NCI-H146 (cell line): ENCODE data around the gene SNRNP48.

Source experiments
- DNase-seq: peaks from one replicate; lab custom pipeline; 2025; lab: John Stamatoyannopoulos, UW

SNRNP48 gene, protein sequence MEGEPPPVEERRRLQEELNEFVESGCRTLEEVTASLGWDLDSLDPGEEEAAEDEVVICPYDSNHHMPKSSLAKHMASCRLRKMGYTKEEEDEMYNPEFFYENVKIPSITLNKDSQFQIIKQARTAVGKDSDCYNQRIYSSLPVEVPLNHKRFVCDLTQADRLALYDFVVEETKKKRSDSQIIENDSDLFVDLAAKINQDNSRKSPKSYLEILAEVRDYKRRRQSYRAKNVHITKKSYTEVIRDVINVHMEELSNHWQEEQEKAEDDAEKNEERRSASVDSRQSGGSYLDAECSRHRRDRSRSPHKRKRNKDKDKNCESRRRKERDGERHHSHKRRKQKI

DNA sequence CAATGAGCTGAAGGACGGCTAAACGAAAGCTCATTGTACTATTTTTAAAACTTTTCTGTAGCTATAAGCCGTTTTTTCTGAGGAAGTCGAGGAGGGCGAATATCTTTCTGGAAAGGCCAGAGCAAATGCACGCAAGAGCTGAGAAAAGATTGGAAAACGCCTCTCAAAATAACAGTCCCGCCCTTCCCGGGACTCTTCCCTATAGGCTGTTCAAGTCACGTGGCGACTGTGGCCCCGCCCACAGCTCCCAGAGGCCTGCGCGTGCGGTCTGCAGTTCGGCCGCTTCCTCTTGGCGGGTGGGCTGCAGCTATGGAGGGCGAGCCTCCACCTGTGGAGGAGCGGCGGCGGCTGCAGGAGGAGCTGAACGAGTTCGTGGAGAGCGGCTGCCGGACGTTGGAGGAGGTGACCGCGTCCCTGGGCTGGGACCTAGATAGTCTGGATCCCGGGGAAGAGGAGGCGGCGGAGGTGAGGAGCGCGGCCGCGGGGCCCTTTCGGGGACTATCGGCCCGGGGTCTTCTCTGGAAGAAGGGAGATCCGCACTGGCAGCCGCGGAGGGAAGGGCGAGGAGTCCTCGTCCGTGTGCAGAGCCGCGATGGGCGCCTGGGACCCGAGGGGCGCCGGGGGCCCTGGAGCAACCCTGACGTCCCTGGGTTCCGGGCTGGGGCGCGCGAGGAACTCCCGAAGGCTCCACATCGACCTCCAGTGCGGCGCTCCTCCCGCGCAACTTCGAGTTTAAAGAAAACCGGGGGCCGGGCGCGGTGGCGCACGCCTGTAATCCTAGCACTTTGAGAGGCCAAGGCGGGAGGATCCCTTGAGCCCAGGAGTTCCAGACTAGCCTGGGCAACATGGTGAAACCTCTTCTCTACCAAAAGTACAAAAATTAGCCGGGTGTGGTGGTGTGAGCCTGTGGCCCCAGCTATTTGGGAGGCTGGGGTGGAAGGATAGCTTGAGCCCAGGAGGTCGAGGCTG is at the start of gene SNRNP48:
Gene SNRNP48, plus strand, starts transcription at position 250 of the 969 bp plus-strand sequence. Its CDS starts 60 bp downstream, at position 310.
- DNase-seq: peak; percentile 95

DNA sequence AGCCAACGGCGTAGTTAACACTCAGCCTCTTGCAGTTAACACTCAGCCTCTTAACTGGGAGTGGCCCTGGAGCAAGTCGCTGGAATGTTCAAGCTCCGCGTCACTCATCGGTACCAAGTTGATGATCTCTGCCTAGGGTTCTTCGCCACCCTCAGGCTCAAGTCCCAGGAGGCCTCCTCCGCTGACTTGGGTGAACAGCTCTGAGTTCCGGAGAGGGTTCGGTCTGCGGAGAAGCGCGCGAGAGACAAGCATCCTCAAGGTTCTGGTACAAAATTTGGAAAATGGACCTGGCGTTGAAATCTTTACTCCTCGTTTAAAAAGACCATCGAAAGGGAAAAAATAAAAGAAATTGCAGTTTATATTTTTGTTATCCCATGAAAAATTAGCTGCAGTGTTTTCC is 49.4 kb upstream of the SNRNP48 start:
- no peak for DNase-seq

DNA sequence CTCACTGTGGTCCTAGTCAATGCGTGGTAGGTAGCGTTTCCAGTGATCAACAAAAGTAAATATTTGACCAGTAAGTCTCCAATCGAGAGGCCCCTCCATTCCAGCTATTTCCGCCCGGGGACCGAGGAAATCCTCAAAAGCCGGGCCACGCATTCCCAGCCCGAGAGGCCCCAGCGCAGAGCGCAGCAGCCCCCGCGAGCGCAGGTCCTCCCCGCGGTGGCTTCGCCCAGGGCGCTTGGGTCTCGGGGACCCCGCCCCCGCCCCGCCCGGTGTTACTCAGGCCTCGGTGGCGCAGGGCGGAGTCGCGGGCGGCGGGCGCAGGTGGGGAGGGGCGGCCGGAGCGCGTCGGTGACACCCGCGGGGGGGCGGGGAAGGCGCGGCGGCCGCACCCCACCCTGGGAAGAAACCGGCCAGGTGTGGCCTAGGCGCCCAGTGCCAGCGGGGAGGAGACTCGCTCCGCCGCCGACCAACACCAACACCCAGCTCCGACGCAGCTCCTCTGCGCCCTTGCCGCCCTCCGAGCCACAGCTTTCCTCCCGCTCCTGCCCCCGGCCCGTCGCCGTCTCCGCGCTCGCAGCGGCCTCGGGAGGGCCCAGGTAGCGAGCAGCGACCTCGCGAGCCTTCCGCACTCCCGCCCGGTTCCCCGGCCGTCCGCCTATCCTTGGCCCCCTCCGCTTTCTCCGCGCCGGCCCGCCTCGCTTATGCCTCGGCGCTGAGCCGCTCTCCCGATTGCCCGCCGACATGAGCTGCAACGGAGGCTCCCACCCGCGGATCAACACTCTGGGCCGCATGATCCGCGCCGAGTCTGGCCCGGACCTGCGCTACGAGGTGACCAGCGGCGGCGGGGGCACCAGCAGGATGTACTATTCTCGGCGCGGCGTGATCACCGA is 48.6 kb upstream of the SNRNP48 start, which contains the start of gene DSP:
Gene DSP, plus strand, starts transcription at position 497 of the 890 bp plus-strand sequence. Its CDS starts 245 bp downstream, at position 742.
- peak; percentile 92 for DNase-seq

DNA sequence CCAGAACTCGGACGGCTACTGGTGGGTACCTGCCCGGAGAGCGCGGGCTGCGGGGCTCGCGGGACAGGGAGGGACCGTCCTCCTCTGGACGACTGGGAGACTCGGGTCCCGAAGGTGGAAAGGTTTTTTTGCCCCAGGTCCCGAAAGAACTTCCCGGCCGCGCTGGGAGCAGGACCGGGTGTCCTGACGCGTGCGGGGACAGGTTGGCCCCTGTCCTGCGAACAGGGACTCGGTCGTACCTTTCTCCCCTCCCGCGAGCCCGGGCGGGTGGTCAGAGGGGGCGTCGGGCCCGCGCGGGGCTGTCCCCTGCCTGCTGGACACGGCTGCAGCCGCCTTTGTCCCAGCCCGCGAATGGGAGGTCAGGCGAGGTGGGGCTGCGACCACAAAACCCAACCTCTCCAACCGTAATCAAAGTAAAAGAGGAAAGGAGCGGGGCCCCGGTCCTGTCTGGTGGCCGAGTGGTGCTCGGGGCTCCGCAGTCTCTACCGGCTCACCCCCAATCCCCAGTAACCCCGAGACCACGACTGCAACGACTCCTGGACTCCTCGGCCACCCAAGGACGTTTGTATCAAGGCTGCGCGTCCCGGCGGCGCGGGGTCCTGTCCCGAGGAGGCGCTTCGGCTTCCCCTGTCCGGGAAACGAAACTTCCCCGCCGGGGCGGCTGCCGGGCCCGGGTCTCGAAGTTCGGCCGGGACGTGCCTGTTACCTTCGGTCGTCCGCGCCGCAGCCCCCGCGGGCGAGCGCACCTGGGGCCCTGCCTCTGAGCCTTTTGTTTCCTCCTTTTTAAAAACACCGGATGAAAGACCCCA is 47.7 kb upstream of the SNRNP48 start:
- peak; percentile 60 for DNase-seq

DNA sequence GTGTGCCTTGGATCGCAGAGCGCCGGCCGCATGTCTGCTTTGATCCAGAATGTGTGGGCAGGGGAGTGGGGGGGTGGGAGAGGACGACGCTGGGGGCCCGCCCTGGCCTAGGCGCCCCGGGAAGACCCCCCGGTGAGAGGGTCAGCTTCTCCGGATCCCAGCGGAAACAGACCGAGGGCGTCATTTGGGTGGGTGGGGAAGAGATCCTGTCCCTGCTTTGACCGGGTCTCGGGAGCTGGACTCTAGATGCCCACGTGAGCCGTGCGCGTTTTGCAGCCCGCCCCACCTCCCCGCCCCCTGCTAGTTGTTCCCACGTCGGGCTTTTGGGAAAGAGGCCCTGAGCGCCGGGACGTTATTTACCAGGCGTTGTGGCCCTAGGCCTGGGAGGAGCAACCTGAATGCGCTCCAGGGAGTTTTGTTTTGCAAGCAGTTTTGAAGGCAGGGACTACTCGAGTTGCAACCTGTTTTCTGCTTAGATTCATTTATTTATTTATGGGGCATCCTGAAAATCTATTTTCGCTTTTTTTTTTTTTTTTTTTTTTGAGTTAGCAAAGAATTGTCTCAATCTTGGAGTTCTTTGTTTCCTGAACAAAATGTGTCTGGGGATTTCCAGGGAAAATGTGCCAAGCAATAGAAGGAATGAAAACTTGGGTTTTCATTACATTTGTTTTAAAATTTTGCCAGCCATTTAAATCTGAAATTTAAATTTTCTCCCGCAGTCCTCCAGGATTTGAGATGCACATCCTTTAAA is 46.9 kb upstream of the SNRNP48 start:
- peak; percentile 83 for DNase-seq

DNA sequence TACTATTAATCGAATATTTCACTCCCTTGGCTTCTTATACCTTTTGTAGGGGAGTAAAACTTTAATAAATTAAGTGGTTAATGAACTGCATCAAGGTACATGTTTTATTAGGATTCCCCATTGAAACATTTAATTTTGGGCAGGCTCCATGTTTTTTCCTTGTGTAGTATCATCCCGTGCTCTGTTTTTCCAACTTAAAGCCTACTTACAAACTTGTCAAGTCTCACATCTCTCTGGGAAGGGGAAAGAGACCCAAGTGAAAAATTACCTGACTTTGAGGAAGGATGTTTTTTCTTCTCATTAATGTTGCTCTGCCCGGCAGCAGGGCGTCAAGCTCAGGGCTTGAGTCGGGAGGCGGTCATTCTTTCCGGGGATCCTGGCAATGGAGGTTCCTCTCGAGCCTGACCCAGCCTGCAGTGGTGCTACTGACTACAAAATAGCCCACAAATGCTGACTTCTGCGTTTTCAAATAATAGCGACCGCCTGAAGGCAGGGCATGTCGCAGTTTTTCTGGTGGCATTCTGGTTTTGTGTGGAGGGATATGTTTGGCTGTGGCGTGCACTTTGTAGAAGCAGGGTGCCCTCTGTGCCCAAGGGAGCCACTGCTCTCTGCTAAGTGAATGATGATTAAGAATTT is 46.1 kb upstream of the SNRNP48 start:
- DNase-seq: peak; percentile 24

DNA sequence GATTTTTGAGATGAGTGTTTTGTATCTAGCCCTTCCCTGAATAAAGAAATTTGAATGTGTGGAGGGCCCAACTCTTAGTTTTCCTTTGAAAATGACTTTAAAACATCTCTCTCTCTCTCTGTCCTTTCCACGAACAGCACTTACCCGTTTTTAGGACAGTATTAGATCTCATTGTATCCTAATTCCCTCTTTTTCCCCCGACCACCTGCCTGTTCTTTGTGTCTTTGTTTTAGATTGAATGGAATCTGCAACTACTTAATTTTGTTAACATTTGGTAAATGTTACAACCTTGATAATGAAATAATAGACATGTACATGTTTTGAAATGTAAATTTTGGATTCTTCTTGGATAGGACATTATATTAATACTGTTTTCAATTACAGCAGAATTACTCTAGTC is 45.4 kb upstream of the SNRNP48 start:
- peak; percentile 18 for DNase-seq

DNA sequence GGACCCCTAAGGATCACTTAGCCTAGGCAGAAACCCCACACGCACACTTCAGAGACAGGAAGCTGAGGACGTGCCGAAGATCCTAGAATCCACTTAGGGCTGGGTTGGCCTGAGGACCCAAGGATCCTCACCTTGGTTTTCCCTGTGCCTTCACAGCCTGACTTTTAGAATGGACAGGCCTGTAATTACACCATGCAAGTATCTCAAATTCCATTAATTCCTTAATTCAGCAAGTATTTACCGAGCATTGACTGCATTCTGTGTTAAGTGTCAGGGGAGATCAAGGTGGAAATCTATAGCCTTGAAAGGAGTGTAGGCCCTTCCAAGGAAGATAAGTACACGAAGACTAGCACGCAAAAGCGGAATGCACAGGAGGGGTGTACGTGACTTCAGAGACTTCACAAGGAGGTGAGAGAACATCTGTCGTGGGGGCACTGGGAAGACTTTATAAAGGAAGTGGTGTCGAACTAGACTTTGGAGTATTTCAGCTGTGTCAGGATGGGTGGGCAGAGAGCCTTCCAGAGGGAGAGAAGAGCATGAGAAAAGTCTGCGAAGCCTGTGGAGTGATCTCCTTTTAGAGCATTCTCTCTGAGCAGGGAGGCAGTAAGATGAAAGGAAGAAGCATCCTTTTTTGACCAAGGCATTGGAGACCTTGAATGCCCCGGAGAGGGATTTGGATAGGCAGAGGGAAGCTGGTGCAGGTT is 44.5 kb upstream of the SNRNP48 start:
- DNase-seq: no peak

DNA sequence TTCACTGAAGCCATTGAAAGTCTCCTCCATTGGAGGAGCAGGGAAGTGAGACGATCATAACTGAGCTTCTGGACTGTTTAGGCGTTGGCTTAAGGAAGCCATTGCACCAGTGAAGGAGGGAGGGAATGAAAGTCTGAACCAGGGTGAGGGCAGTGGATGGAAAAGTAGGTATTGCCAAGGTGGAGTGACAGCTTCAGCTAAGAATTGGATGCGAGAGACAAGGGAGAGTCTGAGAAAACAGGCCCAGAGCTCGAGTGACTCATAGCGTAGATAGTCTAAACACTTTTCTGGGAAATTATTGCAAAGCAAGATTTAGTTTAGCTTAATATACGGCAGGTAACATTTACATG is 44.0 kb upstream of the SNRNP48 start:
- DNase-seq: no peak

DNA sequence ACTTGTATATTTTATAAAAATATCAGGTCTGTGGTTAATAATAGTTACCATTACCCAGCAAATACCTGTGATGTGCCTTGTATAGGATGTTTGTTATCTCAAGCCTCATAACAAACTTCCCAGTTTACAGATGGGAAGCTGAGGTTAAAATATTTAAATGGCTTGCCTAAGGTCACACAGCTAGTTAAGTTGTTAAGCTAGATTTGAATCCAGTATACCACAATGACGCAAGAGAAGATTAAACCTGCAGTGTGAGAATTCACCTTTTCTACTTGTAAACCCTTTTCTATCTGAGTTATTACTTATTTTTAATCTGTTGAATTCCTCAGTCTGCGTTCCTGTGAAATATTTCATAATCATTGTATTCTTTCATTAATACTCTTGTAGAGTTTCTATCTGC is 43.6 kb upstream of the SNRNP48 start:
- DNase-seq: no peak

DNA sequence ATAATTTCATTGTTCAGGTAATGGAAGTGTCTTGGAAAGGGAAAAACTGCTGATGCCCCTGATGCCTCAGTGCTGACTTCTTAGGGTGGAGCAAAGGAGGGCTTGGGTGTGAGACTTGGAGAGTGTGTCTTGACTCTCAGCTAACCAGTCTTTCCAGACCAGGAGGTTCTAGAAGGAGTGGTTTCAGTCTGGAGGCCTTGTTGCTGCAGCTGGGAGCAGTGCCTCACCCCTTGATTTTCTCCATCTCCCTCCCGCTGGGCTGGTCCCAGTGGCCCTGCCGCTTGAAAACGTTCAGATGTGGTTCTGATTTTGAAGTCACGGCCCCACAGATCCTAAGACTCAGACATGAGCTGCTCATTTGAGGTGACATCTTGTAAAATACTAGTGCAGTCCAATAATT is 43.1 kb upstream of the SNRNP48 start:
- DNase-seq: no peak

DNA sequence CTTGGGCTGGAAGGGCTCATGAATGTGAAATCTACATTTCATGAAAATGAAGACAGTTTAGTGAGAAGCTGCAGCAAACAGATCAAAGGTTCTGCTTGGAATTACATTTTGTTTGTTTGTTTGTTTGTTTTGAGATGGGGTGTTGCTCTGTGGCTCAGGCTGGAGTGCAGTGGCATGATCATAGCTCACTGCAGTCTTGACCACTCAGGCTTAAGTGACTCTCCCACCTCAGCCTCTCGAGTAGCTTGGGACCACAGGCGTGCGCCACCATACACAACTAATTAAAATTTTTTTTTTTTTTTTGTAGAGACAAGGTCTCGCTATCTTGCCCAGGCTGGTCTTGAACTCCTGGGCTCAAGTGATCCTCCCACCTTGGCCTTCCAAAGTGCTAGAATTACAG is 42.7 kb upstream of the SNRNP48 start:
- DNase-seq: no peak

DNA sequence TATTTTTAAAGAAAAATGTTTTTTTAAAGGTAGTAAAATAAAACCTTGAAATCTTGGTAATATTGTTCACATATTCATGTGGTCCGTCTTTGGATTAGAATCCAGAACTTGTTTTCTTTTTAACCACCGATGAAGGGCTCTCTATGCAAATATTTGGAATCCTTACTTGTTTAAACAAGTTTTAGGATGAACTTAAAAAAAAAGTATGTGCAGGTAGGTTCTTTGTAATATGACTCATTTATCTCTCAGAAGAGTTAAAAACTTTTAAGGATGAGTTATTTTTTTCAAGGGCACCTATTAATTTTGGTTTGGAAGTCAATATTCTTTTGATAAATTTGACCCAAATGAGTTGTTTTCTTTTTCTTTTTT is 39.6 kb upstream of the SNRNP48 start:
- peak; percentile 8 for DNase-seq

DNA sequence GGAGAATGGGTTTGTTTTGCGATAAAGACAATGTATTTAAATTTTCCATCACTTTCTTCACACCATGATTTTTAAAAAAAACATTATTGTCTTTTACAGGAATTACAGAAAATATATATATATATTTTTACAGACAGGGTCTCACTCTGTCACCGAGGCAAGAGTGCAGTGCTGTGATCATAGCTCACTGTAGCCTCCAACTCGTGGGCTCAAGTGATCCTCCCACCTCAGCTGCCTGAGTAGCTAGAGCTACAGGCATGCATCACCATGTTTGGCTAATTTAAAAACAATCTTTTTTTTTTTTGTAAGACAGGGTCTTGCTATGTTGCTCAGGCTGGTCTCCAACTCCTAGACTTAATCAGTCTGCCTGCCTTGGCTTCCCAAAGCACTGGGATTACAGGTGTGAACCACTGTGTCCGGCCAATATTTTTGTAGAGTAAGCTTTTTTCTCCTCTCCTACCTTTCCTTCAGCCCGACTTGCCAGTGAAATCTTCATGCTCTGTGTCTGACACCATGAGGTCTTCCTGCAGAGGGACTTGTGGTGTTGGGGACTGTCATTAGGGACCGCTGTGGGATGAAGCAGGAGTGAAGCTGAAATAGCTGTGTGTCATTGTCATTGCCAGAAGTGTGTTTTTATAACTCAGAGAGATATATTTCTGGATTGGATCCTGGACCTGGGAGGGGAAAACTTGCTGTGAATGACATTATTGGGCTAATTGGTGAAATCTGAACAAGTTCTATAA is 35.3 kb upstream of the SNRNP48 start:
- DNase-seq: no peak

DNA sequence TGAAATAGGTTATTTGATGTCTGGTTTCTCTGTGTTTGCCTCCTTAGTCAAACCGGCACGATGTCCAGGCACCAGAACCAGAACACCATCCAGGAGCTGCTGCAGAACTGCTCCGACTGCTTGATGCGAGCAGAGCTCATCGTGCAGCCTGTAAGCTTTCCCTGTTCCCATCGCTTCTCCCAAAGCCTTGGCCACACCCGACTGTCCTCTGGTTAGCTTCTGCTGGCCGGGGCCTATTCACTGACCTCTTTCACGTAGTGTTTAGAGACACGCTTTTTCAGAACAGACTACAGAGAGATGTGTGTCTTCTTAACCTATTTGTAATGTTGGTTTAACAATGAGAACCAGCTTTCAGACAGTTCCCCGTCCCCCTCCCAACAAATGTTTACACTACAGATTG is 34.3 kb upstream of the SNRNP48 start:
- DNase-seq: no peak

DNA sequence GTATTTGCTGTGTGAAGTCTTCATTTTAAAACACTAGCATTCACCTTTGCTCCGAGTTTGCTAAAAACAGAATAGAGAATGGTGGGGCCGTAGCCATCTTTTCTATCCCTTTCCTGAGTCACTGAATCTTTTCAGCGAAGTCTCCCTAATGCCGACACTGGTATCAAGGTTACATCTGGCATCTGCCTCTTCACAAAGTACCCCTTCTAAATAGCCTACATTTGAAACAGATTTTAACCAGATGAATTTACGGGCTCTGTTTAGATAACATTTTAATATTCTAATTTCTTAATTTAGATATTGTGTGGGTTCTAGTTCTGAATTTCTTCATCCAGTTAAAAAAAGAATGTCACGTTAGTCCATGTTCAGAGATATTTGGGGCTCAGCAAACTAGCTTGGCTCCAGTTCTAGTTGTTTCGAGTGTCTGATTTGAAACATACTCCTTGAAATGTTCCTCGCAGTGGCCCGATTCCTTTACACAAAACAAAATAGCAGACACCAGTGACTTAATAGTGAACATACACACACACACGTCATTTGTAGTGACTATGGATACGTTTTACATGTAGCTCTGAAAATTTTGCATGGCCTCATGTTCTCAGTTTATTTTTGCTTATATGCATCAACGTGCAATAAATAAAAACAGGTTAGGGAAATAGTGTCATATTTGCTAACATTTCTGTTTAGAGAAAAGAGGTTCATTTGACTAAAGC is 33.4 kb upstream of the SNRNP48 start:
- DNase-seq: no peak

DNA sequence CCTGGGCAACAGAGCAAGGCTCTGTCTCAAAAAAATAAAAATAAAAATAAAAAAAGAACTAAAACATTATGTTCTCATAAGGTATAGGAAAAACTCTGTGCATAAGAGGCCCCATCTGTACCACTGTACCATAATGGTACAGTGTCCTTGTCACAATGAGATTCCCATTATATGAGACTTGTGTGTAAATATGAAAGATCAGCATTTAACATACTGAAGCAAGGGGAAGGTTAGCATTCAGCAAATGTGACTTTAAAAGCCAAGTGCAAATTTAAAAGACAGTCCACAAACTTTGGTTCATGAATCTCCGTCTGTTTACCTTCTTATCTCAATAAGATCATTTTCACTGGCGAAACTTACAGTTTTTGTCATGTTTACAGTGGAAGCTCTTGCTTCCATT is 32.3 kb upstream of the SNRNP48 start:
- no peak for DNase-seq

DNA sequence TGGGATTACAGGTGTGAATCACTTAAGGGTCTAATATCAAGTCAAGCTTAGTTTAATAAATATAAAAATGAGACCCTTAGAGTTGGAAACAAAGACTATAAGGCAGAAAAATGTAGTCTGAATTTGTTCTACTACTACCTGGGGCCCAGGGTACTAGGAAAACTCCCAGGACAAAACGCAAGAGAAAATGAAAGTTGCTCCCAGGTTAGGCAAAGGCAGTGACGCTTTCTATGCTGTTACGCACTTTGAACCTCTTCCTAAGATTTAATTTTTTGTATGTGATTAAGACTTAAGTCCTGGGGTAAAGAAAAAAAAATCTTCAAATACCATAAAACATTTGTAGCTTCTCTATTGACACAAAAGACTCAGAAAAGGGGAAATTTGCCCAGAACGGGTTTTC is 31.2 kb upstream of the SNRNP48 start:
- DNase-seq: no peak
